Measurements from ENCODE around the gene UCK1. TPM values are rescaled to one million over a fixed set of nuclear protein-coding genes. Genes with fewer than 3 reads are reported as not detected.

The UCK1 gene
- polyA plus RNA-seq, 3 donors, result 15.9 to 19.9 (median 16.3) TPM

DNA sequence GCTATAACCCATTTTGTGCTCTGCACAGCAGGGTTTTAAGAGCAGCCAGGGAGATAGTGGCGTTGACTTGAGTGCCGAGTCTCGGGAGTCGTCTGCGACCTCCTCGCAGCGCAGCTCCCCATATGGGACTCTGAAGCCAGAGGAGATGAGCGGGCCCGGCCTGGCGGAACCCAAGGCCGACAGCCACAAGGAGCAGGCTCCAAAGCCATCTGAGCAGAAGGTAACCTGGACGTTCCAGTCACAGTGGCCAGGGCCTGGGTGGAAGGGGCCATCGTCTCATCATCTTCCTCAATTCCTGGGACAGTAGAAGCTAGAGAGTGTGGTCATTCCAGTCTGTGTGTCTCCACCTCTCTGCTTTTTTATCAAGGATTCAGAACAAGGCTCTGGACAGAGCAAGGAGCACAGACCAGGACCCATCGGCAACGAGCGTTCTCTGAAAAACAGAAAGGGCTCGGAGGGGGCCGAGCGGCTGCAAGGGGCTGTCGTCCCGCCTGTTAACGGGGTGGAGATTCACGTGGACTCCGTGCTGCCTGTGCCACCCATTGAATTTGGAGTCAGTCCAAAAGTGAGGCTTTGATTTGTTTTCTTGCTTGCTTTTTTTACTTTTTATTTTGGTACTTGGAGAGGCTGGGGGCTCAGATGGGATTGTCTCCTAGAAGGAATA, 48.6 kb downstream of the UCK1 start:
- Mint-ChIP-seq H3K27ac (peak overlapping the region in 2 of 7 donors; percentile 43 to 65), H3K4me3 (no peak overlapping the region), H3K4me1 (no peaks in the 10 kb centered on the region), H3K27me3 (ENCODE audit: low read depth in 3 of 3) (peaks cover 0 to 1% (median 0%) of the 10 kb centered on the region in 3 donors), H3K36me3 (peaks cover 91 to 99% of the 10 kb centered on the region in 2 donors), H3K9me3 (no peaks in the 10 kb centered on the region)
- Histone ChIP-seq H4K20me1 (ENCODE audit: insufficient read depth, low read length) (peaks cover 66% of the 10 kb centered on the region), H3K9me3 (replicated peaks in 1 of 2; ENCODE audit: control insufficient read depth in 1 of 2, insufficient read depth in 1 of 2, low read length in 2 of 2) (no peaks in the 10 kb centered on the region), H3K4me2 (replicated peaks; ENCODE audit: extremely low read depth, low read length, poor library complexity, severe bottlenecking) (no peak overlapping the region), H3K4me3 (replicated peaks in 1 of 3; ENCODE audit: low read depth in 2 of 3, low read length in 3 of 3) (no peak overlapping the region), H3K4me1 (ENCODE audit: control insufficient read depth in 1 of 2, insufficient read depth in 2 of 2, low read length in 2 of 2) (no peaks in the 10 kb centered on the region), H3K27ac (ENCODE audit: low read depth in 1 of 2, low read length in 2 of 2) (no peak overlapping the region), H3K36me3 (replicated peaks in 1 of 2; ENCODE audit: control insufficient read depth in 1 of 2, insufficient read depth in 2 of 2, low read length in 2 of 2) (peaks cover 93 to 98% of the 10 kb centered on the region in 2 donors), H3K27me3 (ENCODE audit: control insufficient read depth in 2 of 2, insufficient read depth in 2 of 2, low read length in 2 of 2) (no peaks in the 10 kb centered on the region), H3K9ac (ENCODE audit: insufficient read depth, low read length, poor library complexity, severe bottlenecking) (no peak overlapping the region), H2AFZ (ENCODE audit: insufficient read depth, low read depth, low read length, poor library complexity, severe bottlenecking) (no peak overlapping the region), H3K79me2 (ENCODE audit: insufficient read depth, low read length) (no peaks in the 10 kb centered on the region)
- no peak for DNase-seq
- TF ChIP-seq, protein P1, sequence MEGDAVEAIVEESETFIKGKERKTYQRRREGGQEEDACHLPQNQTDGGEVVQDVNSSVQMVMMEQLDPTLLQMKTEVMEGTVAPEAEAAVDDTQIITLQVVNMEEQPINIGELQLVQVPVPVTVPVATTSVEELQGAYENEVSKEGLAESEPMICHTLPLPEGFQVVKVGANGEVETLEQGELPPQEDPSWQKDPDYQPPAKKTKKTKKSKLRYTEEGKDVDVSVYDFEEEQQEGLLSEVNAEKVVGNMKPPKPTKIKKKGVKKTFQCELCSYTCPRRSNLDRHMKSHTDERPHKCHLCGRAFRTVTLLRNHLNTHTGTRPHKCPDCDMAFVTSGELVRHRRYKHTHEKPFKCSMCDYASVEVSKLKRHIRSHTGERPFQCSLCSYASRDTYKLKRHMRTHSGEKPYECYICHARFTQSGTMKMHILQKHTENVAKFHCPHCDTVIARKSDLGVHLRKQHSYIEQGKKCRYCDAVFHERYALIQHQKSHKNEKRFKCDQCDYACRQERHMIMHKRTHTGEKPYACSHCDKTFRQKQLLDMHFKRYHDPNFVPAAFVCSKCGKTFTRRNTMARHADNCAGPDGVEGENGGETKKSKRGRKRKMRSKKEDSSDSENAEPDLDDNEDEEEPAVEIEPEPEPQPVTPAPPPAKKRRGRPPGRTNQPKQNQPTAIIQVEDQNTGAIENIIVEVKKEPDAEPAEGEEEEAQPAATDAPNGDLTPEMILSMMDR (IDR thresholded peaks at IDR 0.05), result no peak
- 98% methylated on average over 23 of the region's 24 CpGs for WGBS (ENCODE audit: insufficient coverage)
- intact Hi-C loops (cut with micrococcal nuclease), result no loop called here

DNA sequence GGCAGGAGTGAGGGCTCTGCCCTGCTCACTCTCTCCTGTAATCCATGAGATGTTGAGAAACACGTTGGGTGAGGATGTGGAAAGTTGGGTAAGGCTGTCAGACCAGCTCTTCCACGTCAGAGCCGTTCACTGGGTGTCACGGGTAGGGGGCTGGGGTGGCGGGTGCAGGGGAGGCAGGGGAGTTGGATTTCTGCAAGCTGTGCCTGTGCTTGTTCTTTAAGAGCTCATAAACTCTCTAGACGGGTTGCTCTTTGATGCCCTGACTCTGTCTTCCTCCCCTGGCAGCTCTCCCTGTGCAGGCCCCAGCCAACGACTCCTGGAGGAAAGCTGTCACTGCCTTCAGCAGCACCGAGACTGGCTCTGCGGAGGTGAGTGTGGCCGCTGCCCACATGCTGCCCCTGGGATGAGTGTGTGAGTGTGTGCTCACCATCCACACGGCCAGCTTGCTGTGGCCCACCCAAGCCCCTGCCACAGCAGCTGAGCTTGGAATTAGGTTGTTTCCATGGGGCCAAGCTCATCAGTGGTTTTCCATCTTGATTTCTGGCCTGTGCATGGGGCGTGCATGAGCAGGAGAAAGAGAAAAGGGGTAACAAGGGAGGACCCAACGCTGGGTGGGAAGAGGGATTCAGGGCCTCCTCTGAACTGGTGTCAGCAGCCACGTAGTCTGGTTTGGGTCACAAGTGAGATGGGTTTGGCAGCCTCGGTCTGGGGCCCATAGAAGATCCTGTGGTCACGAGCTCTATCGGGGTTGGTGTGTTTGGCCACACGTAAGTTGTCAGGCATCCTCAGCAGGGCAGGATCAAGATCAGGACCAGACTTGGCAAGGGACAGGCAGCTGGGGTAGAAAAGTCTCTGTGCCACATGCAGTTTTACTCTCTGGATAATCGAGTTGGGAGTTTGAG, 49.4 kb downstream of the UCK1 start:
- H3K36me3 ChIP-seq (replicated peaks in 1 of 2; ENCODE audit: control insufficient read depth in 1 of 2, insufficient read depth in 2 of 2, low read length in 2 of 2), result peaks cover 93 to 98% of the 10 kb centered on the region in 2 donors
- H3K36me3 Mint-ChIP-seq, result peaks cover 90 to 99% of the 10 kb centered on the region in 2 donors
- peaks cover 0 to 1% (median 0%) of the 10 kb centered on the region in 3 donors for H3K27me3 Mint-ChIP-seq (ENCODE audit: low read depth in 3 of 3)
- DNase-seq, result no peak
- WGBS (ENCODE audit: insufficient coverage), result 89% methylated on average over 17 of the region's 19 CpGs
- H3K4me1 ChIP-seq (ENCODE audit: control insufficient read depth in 1 of 2, insufficient read depth in 2 of 2, low read length in 2 of 2), result no peaks in the 10 kb centered on the region
- intact Hi-C loops (cut with micrococcal nuclease), result no loop called here
- no peak overlapping the region for H2AFZ ChIP-seq (ENCODE audit: insufficient read depth, low read depth, low read length, poor library complexity, severe bottlenecking)
- no peaks in the 10 kb centered on the region for H3K9me3 Mint-ChIP-seq
- TF ChIP-seq, protein P1 (IDR thresholded peaks at IDR 0.05), result no peak
- H4K20me1 ChIP-seq (ENCODE audit: insufficient read depth, low read length), result peaks cover 68% of the 10 kb centered on the region
- no peaks in the 10 kb centered on the region for H3K9me3 ChIP-seq (replicated peaks in 1 of 2; ENCODE audit: control insufficient read depth in 1 of 2, insufficient read depth in 1 of 2, low read length in 2 of 2)
- no peak overlapping the region for H3K27ac ChIP-seq (ENCODE audit: low read depth in 1 of 2, low read length in 2 of 2)
- no peaks in the 10 kb centered on the region for H3K4me1 Mint-ChIP-seq
- H3K27ac Mint-ChIP-seq, result peak overlapping the region in 2 of 7 donors; percentile 24 to 33
- H3K9ac ChIP-seq (ENCODE audit: insufficient read depth, low read length, poor library complexity, severe bottlenecking), result no peak overlapping the region
- H3K79me2 ChIP-seq (ENCODE audit: insufficient read depth, low read length), result no peaks in the 10 kb centered on the region
- no peak overlapping the region for H3K4me3 Mint-ChIP-seq
- no peak overlapping the region for H3K4me2 ChIP-seq (replicated peaks; ENCODE audit: extremely low read depth, low read length, poor library complexity, severe bottlenecking)
- H3K27me3 ChIP-seq (ENCODE audit: control insufficient read depth in 2 of 2, insufficient read depth in 2 of 2, low read length in 2 of 2), result no peaks in the 10 kb centered on the region
- H3K4me3 ChIP-seq (replicated peaks in 1 of 3; ENCODE audit: low read depth in 2 of 3, low read length in 3 of 3), result no peak overlapping the region

Measured in CD14-positive monocyte (primary cell).